Skin epidermis (tissue), 12 donors: ENCODE data around the gene POLR2H.

ENCODE experiments used
- H3K27ac ChIP-seq, 21 experiments: fragments of 200-600 bp; sonication (generic) in 11 of 21; one replicate each; pipeline ENCODE4 v1.5.0; 2020; ENCODE audit warnings: mild to moderate bottlenecking in 3 of 21, inconsistent platforms in 2 of 21, moderate library complexity in 2 of 21
- H3K4me3 ChIP-seq, 7 experiments: fragments of 200-600 bp; sonication (generic) in 2 of 7; one replicate each; pipeline ENCODE4 v1.5.0; 2020; ENCODE audit warnings: inconsistent platforms in 2 of 7, mild to moderate bottlenecking in 2 of 7, moderate library complexity in 1 of 7

Gene POLR2H

GRCh38 chr3:184361532-184361931 lies at the start of gene POLR2H, which contains the start of gene CLCN2:
Gene POLR2H, plus strand, starts transcription at chr3:184361710. Its CDS starts 1,783 bp downstream, at chr3:184363493.
Gene CLCN2, minus strand, starts transcription at chr3:184361605. Its CDS starts 126 bp downstream, at chr3:184361479.
- H3K4me3 ChIP-seq: peak within 1 kb of the TSS; percentile 63 to 91 (median 81)
- H3K27ac ChIP-seq: peak within 1 kb of the TSS; percentile 88 to 99 (median 98)

- H3K27ac ChIP-seq: peak within 1 kb of the TSS; percentile 86 to 100 (median 97)
- peak within 1 kb of the TSS; percentile 70 to 85 (median 83) for H3K4me3 ChIP-seq
Measured at GRCh38 chr3:184314363-184314699, 47.2 kb upstream of the POLR2H start, which contains the start of gene EIF4G1. Gene EIF4G1, plus strand, starts transcription at chr3:184314606. Its CDS starts 1,191 bp downstream, at chr3:184315797.

GRCh38 chr3:184314700-184315542 lies 46.6 kb upstream of the POLR2H start:
- Histone ChIP-seq H3K4me3 (peak overlapping the region; percentile 70 to 85 (median 83)), H3K27ac (peak overlapping the region; percentile 86 to 100 (median 97))

GRCh38 chr3:184315543-184315867 lies 46.0 kb upstream of the POLR2H start:
- Histone ChIP-seq H3K27ac (peak overlapping the region; percentile 86 to 100 (median 97)), H3K4me3 (peak overlapping the region; percentile 70 to 85 (median 83))

GRCh38 chr3:184315871-184316661 lies 45.4 kb upstream of the POLR2H start:
- Histone ChIP-seq H3K27ac (peak overlapping the region; percentile 86 to 100 (median 97)), H3K4me3 (peak overlapping the region; percentile 70 to 85 (median 83))

GRCh38 chr3:184316792-184317191 lies 44.7 kb upstream of the POLR2H start:
- Histone ChIP-seq H3K27ac (peak overlapping the region in 11 of 21 experiments; percentile 94 to 100 (median 96)), H3K4me3 (peak overlapping the region in 4 of 7 experiments; percentile 70 to 85 (median 77))

GRCh38 chr3:184317201-184317600 lies 44.3 kb upstream of the POLR2H start:
- peak overlapping the region in 8 of 21 experiments; percentile 25 to 99 (median 70) for H3K27ac ChIP-seq
- no peak overlapping the region for H3K4me3 ChIP-seq

- H3K27ac ChIP-seq: peak overlapping the region in 20 of 21 experiments; percentile 62 to 96 (median 88)
- peak overlapping the region; percentile 3 to 41 (median 30) for H3K4me3 ChIP-seq
Measured at GRCh38 chr3:184320104-184320445, 41.4 kb upstream of the POLR2H start.

- Histone ChIP-seq H3K4me3 (no peak overlapping the region), H3K27ac (peak overlapping the region in 7 of 21 experiments; percentile 5 to 91 (median 36))
Measured at GRCh38 chr3:184321666-184322065, 39.8 kb upstream of the POLR2H start.

GRCh38 chr3:184322731-184323487 lies 38.6 kb upstream of the POLR2H start:
- H3K4me3 ChIP-seq: no peak overlapping the region

GRCh38 chr3:184323696-184324095 lies 37.8 kb upstream of the POLR2H start:
- H3K27ac ChIP-seq: peak overlapping the region in 1 of 21 experiments; percentile 0
- no peak overlapping the region for H3K4me3 ChIP-seq

More at GRCh38 chr3:184322731-184323487, 38.6 kb upstream of the POLR2H start:
- H3K27ac ChIP-seq: peak overlapping the region in 2 of 21 experiments; percentile 38 to 49

- peak overlapping the region in 2 of 21 experiments; percentile 6 to 24 for H3K27ac ChIP-seq
- no peak overlapping the region for H3K4me3 ChIP-seq
Measured at GRCh38 chr3:184325269-184325668, 36.2 kb upstream of the POLR2H start.

GRCh38 chr3:184325715-184326369 lies 35.7 kb upstream of the POLR2H start:
- H3K4me3 ChIP-seq: no peak overlapping the region
- H3K27ac ChIP-seq: peak overlapping the region in 1 of 21 experiments; percentile 24

GRCh38 chr3:184327171-184327570 lies 34.3 kb upstream of the POLR2H start:
- Histone ChIP-seq H3K27ac (no peak overlapping the region), H3K4me3 (no peak overlapping the region)

GRCh38 chr3:184328516-184328915 lies 33.0 kb upstream of the POLR2H start:
- H3K4me3 ChIP-seq: no peak overlapping the region
- H3K27ac ChIP-seq: peak overlapping the region in 1 of 21 experiments; percentile 11

GRCh38 chr3:184332370-184333090 lies 29.0 kb upstream of the POLR2H start:
- no peak overlapping the region for H3K4me3 ChIP-seq
- H3K27ac ChIP-seq: peak overlapping the region in 16 of 21 experiments; percentile 1 to 99 (median 60)

- H3K4me3 ChIP-seq: no peak overlapping the region
- H3K27ac ChIP-seq: peak overlapping the region in 16 of 21 experiments; percentile 1 to 99 (median 60)
Measured at GRCh38 chr3:184333190-184333589, 28.3 kb upstream of the POLR2H start.

- peak overlapping the region in 15 of 21 experiments; percentile 26 to 99 (median 62) for H3K27ac ChIP-seq
- no peak overlapping the region for H3K4me3 ChIP-seq
Measured at GRCh38 chr3:184333700-184334099, 27.8 kb upstream of the POLR2H start.
